HG02885 (cell line): Measurements from ENCODE around the gene SSX2IP.
"Not testable (repeated sequence)": the region's sequence is repeated elsewhere in the genome, so short reads cannot be mapped to it uniquely, and the experiment has no call there.

Experiments
- ATAC-seq: cut with Tn5 transposase; IDR thresholded peaks from one replicate; pipeline ENCODE4 v1.9.1; 2021; ENCODE audit warnings: mild to moderate bottlenecking; ENCODE audit not compliant: unreplicated experiment, poor library complexity

Gene SSX2IP

GRCh38 chr1:84621553-84621952 lies 68.7 kb downstream of the SSX2IP start:
- ATAC-seq: no peak

GRCh38 chr1:84620720-84621313 lies 69.4 kb downstream of the SSX2IP start:
- ATAC-seq: peak; percentile 96

DNA sequence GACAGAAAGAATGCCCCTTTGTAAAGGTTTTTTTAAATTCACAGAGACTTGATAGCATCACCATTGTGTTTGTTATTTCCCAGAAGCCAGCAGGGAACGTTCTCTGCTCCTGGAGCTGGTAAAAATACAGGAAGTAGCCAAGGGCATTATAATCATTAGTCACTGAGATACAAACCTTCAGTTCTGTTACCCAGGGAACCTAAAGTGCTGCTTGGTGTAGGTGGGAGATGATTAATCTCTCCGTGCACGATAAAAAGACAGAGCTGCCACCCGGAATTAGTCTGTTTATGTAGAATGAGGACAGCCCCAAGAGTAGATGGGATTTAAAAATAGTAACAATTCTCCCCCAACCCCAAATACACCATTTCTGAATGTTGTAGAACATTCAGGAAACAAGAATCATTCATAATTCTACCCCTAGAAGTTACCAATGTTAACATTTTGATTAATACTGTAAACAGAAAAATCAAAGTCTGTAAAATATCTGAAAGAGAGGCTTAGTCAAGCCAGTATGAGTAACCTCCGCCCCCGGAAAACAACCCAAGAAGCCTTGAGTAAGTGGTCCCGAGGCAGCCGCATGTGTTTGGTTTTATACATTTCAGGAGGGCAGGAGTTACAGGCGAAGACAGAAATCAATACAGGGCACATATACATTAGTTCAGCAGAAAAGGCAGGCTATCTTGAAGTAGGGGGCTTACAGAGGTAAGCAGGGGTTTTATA lies 70.7 kb downstream of the SSX2IP start:
- ATAC-seq: no peak

- ATAC-seq: no peak
Observed at GRCh38 chr1:84617349-84617748, 72.9 kb downstream of the SSX2IP start.

GRCh38 chr1:84615790-84616189 lies 74.5 kb downstream of the SSX2IP start:
- ATAC-seq: no peak

DNA sequence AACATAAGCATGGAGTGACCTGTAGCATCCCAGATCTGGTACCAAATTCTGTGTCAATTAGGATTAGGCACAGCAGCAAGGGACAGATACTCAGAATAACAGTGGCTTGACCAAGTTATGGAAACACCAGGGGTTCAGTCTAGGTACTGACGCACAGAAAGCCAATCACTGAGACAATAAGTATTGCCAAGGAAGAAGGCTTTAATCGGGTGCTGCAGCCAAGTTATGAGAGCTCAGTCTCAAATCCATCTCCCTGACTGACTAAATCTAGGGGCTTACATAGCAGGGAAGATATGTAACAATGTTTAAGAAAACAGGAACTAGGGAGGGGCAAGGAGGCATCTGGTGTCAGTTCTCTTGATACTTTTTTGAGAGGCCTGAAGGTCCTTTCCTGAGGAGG lies 76.4 kb downstream of the SSX2IP start:
- no peak for ATAC-seq

DNA sequence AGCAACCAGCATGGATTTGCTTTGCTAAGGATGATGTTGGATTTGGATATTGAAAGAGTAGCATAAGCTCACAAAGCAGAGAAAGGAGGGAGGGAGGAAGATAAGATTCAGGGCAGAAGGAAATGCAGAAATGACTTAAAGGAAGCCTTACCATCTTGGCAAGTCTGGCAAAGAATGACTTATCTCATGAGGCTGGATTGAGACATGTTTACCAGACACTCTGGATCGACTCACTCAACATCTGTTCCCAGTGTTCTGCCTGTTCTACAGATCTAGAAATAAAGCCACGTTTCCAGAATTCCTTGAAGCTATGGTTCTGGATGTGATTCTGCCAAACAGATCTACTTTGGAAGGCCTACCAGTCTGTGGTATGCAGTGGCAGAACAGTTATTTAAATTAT lies 77.2 kb downstream of the SSX2IP start:
- no peak for ATAC-seq

DNA sequence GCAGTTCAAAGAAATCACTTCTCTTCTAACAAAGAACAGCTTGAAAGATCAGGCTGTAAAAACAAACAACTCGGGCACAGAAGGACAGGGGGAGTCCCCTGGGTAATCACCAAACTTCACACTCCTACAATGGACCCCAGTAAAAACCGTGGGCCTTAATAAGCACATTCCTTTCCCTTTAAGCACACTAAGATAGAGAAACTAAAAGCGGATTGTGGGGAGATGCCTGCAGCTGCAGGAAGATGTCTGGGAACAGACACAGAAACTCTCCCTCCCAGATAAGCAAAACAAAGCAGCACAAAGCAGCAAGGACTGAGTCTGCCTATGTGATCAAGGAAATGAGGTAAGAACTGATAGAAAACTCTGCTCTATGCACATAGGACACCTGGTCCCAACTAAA lies 78.5 kb downstream of the SSX2IP start:
- no peak for ATAC-seq

DNA sequence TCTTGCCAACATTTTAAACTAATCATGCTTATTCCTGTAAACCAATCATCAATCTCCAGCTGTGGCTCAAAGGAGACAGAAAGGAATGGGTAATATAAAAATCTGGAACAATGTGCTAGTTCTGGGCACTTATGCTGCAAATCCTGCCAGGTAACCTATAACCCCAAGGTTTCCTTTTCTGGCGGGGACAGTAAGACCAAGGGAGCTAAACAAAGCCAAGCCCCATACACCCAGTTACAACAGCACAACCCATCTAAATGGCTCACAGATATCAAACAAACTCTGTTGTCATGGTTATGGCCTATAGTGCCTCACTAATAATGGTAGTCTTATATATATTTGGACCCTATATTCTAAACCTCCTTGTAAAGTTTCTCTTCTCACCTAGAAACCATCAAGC lies 79.2 kb downstream of the SSX2IP start:
- no peak for ATAC-seq

DNA sequence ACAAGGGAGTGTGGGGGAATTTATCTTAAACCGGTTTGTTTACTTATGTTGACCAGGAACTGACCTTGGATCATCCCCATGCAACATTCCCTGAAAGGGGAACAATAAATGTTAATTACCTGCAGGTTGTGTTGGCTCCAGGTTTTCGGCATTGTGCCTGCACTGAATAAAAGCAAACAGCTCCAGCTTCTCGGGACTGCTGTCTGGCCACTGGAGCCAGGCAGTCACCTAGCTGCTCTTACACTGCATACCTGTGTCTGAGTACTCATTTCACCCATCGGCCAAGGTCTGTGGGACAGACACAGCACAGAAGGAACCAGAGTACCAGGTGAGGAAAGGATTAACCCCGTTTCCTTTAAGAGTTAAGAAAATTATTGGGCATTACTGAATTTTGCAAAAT lies 83.3 kb downstream of the SSX2IP start:
- ATAC-seq: no peak

DNA sequence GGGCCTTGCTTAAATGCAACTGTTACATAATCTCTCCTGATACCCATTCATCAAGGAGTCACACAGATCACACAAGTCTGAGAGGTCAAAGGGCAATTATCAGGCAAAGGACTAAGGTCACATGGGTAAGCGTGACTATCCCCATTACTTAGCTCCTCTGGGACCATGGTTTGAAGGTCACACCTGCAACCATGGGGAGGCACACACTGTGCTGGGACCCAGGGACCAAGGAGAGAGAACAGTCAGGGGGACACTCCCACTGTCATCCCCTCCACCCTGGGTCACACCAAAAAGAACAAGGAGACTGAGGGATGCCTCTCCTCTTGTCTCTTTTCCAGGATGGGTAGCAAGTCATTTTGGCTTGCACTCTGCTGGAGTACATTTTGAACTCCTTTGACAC lies 85.1 kb downstream of the SSX2IP start:
- ATAC-seq: no peak

- ATAC-seq: no peak
Observed at GRCh38 chr1:84603941-84604830, 86.1 kb downstream of the SSX2IP start.

GRCh38 chr1:84603223-84603622 lies 87.0 kb downstream of the SSX2IP start:
- no peak for ATAC-seq

- ATAC-seq: no peak
Observed at GRCh38 chr1:84600796-84601195, 89.5 kb downstream of the SSX2IP start.

- peak; percentile 84 for ATAC-seq
Observed at GRCh38 chr1:84598846-84599741, 91.2 kb downstream of the SSX2IP start.

DNA sequence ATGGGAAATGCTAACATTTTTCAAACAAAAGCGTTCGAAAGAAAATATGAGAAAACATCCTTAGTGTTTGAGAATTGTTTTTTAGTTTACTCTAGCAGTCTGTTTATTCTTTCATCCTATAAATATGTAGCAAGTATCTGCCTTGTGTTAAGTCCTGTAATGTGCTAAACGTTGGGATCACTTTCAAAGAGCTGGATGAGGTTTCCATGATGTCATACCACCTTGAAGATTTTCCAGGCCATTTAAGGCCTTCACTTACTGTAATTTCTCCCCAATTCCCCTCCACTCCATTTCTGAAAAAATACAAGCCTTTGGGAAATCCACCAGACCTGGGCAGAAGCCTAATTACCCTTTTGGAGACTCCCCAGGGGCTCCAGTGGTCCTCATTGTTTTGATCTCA lies 91.8 kb downstream of the SSX2IP start:
- no peak for ATAC-seq

- ATAC-seq: no peak
Observed at GRCh38 chr1:84597011-84597410, 93.2 kb downstream of the SSX2IP start.

- not testable (repeated sequence) for ATAC-seq
Observed at GRCh38 chr1:84594959-84595358, 95.3 kb downstream of the SSX2IP start.
